Measurements from ENCODE around the gene ZNF585A.
"Not testable (repeated sequence)": the region's sequence is repeated elsewhere in the genome, so short reads cannot be mapped to it uniquely, and the experiment has no call there.

The ZNF585A gene

DNA sequence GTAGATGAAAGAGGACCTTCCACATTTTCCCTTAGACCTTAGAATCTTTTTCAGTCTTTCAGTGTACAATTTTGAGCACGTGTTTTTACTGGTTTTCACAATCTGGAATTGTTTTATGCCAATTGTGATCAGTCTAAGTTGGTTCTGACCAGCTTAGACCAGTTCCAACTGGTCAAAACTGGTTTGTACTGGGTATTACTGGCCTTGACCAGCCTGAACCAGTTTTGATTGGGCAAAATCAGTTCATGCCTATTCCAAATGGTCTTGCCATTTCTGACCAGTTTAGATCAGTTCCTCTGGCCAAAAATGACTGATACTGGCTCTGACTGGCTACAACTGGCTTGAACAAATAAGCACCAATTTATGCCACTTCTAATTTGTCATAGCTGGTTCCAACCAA is 36.4 kb downstream of the ZNF585A start:
- Mint-ChIP-seq H3K4me1 (no peaks in the 10 kb centered on the region), H3K27ac (no peak overlapping the region), H3K36me3 (ENCODE audit: low read depth) (peaks cover 30% of the 10 kb centered on the region)

DNA sequence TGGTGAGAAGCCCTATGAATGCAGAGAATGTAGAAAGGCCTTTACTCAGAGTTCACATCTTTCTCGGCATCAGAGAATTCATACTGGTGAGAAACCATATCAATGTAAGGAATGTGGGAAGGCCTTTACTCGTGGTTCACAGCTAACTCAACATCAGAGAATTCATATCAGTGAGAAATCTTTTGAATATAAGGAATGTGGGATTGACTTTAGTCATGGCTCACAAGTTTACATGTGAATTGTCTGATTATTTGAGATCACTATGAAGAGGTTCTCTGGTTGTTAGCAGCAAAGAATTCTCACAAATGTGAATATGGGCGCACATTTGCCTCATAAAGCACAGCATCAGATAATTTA is 43.7 kb downstream of the ZNF585A start:
- no peak overlapping the region for H3K27ac Mint-ChIP-seq
- H3K27me3 Mint-ChIP-seq (ENCODE audit: low read depth, poor library complexity) = no peaks in the 10 kb centered on the region
- peaks cover 100% of the 10 kb centered on the region for H3K9me3 Mint-ChIP-seq
- TF ChIP-seq, protein P1, sequence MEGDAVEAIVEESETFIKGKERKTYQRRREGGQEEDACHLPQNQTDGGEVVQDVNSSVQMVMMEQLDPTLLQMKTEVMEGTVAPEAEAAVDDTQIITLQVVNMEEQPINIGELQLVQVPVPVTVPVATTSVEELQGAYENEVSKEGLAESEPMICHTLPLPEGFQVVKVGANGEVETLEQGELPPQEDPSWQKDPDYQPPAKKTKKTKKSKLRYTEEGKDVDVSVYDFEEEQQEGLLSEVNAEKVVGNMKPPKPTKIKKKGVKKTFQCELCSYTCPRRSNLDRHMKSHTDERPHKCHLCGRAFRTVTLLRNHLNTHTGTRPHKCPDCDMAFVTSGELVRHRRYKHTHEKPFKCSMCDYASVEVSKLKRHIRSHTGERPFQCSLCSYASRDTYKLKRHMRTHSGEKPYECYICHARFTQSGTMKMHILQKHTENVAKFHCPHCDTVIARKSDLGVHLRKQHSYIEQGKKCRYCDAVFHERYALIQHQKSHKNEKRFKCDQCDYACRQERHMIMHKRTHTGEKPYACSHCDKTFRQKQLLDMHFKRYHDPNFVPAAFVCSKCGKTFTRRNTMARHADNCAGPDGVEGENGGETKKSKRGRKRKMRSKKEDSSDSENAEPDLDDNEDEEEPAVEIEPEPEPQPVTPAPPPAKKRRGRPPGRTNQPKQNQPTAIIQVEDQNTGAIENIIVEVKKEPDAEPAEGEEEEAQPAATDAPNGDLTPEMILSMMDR (IDR thresholded peaks at IDR 0.05) = no peak
- no peak overlapping the region for H3K4me3 Mint-ChIP-seq
- peaks cover 97% of the 10 kb centered on the region for H3K36me3 Mint-ChIP-seq (ENCODE audit: low read depth)
- no peaks in the 10 kb centered on the region for H3K4me1 Mint-ChIP-seq
- no peak for DNase-seq

More for the DNA sequence above, 36.4 kb downstream of the ZNF585A start:
- DNase-seq = no peak
- TF ChIP-seq, protein P1 (IDR thresholded peaks at IDR 0.05) = no peak
- Mint-ChIP-seq H3K9me3 (peaks cover 92% of the 10 kb centered on the region), H3K4me3 (no peak overlapping the region), H3K27me3 (ENCODE audit: low read depth, poor library complexity) (peaks cover 4% of the 10 kb centered on the region)

DNA sequence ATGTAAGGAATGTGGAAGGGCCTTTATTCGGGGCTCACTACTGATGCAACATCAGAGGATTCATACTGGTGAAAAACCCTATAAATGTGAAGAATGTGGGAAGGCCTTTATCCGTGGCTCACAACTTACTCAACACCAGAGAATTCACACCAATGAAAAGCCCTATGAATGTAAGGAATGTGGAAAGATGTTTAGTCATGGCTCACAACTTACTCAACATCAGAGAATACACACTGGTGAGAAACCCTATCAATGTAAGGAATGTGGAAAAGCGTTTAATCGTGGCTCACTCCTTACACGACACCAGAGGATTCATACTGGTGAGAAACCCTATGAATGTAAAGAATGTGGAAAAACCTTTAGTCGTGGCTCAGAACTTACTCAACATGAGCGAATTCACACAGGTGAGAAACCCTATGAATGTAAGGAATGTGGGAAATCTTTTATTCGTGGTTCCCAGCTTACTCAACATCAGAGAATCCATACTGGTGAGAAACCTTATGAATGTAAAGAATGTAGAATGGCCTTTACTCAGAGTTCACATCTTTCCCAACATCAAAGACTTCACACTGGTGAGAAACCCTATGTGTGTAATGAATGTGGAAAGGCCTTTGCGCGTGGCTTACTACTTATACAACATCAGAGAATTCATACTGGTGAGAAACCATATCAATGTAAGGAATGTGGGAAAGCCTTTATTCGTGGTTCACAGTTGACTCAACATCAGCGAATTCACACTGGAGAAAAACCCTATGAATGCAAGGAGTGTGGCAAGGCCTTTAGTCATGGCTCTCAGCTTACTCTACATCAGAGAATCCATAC is 44.3 kb downstream of the ZNF585A start:
- peaks cover 100% of the 10 kb centered on the region for H3K9me3 Mint-ChIP-seq
- TF ChIP-seq, protein P1 (IDR thresholded peaks at IDR 0.05) = no peak

DNA sequence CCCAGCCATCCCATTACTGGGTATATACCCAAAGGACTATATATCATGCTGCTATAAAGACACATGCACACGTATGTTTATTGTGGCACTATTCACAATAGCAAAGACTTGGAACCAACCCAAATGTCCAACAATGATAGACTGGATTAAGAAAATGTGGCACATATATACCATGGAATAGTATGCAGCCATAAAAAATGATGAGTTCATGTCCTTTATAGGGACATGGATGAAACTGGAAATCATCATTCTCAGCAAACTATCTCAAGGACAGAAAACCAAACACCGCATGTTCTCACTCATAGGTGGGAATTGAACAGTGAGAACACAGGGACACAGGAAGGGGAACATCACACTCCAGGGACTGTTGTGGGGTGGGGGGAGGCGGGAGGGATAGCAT is 50.4 kb downstream of the ZNF585A start:
- H3K9me3 Mint-ChIP-seq = peaks cover 87% of the 10 kb centered on the region

More for the DNA sequence above, 44.3 kb downstream of the ZNF585A start:
- no peak overlapping the region for H3K4me3 Mint-ChIP-seq
- DNase-seq = no peak
- H3K4me1 Mint-ChIP-seq = no peaks in the 10 kb centered on the region
- peaks cover 94% of the 10 kb centered on the region for H3K36me3 Mint-ChIP-seq (ENCODE audit: low read depth)
- H3K27me3 Mint-ChIP-seq (ENCODE audit: low read depth, poor library complexity) = no peaks in the 10 kb centered on the region
- no peak overlapping the region for H3K27ac Mint-ChIP-seq

DNA sequence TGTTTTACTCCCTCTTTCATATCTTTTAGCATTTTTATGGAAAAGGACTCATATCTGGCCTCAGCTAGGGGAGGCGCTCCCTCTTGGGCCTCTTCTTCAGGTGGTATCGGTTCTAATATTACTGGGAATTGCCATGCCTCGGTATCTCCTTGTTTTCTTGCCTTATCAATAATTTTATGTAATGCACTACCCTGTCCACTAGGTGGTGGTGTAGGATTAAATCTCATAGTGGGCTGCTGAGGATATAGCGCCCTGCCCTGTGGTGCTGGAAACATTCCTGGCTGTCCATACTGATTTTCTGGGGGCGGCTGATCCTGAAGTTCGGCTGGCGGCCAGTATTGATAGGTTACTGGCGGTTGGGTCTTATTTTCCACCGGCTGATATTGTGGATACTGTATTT is 58.5 kb downstream of the ZNF585A start:
- TF ChIP-seq, protein P1 (IDR thresholded peaks at IDR 0.05) = no peak
- Mint-ChIP-seq H3K27me3 (ENCODE audit: low read depth, poor library complexity) (peaks cover 3% of the 10 kb centered on the region), H3K36me3 (ENCODE audit: low read depth) (peaks cover 89% of the 10 kb centered on the region), H3K4me1 (no peaks in the 10 kb centered on the region), H3K9me3 (peaks cover 98% of the 10 kb centered on the region), H3K27ac (no peak overlapping the region), H3K4me3 (no peak overlapping the region)
- DNase-seq = no peak

More for the DNA sequence above, 50.4 kb downstream of the ZNF585A start:
- H3K27me3 Mint-ChIP-seq (ENCODE audit: low read depth, poor library complexity); DNase-seq; H3K4me3 Mint-ChIP-seq; H3K27ac Mint-ChIP-seq; H3K4me1 Mint-ChIP-seq: not testable (repeated sequence)
- peaks cover 58% of the 10 kb centered on the region for H3K36me3 Mint-ChIP-seq (ENCODE audit: low read depth)

DNA sequence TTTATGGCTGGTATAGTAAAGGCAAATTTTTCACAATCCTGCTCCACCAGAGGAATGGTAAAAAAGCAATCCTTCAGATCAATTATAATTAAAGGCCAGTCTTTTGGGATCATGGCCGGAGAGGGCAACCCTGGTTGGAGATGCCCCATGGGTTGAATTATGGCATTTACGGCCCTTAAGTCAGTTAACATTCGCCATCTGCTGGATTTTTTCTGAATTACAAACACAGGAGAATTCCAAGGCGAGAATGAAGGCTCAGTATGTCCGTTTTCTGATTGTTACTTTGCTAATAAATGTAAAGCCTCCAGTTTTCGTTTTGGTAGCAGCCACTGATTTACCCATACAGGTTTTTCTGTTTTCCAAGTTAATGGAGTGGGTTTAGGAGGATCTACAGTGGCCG is 60.7 kb downstream of the ZNF585A start:
- H3K27ac Mint-ChIP-seq; H3K4me1 Mint-ChIP-seq; H3K27me3 Mint-ChIP-seq (ENCODE audit: low read depth, poor library complexity); H3K4me3 Mint-ChIP-seq; DNase-seq: not testable (repeated sequence)
- peaks cover 100% of the 10 kb centered on the region for H3K9me3 Mint-ChIP-seq
- peaks cover 100% of the 10 kb centered on the region for H3K36me3 Mint-ChIP-seq (ENCODE audit: low read depth)

DNA sequence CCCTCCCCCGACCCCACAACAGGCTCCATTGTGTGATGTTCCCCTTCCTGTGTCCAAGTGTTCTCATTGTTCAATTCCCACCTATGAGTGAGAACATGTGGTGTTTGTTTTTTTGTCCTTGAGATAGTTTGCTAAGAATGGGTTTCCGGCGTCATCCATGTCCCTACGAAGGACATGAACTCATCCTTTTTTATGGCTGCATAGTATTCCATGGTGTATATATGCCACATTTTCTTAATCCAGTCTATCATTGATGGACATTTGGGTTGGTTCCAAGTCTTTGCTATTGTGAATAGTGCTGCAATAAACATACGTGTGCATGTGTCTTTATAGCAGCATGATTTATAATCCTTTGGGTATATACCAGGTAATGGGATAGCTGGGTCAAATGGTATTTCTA is 68.4 kb downstream of the ZNF585A start:
- H3K4me1 Mint-ChIP-seq; H3K27ac Mint-ChIP-seq; DNase-seq; H3K27me3 Mint-ChIP-seq (ENCODE audit: low read depth, poor library complexity); H3K4me3 Mint-ChIP-seq: not testable (repeated sequence)
- Mint-ChIP-seq H3K36me3 (ENCODE audit: low read depth) (peaks cover 98% of the 10 kb centered on the region), H3K9me3 (peaks cover 98% of the 10 kb centered on the region)

Data from nephron progenitor cell (in vitro differentiated cells).